ENCODE data around the gene ADAMTSL2.

ADAMTSL2 gene

DNA sequence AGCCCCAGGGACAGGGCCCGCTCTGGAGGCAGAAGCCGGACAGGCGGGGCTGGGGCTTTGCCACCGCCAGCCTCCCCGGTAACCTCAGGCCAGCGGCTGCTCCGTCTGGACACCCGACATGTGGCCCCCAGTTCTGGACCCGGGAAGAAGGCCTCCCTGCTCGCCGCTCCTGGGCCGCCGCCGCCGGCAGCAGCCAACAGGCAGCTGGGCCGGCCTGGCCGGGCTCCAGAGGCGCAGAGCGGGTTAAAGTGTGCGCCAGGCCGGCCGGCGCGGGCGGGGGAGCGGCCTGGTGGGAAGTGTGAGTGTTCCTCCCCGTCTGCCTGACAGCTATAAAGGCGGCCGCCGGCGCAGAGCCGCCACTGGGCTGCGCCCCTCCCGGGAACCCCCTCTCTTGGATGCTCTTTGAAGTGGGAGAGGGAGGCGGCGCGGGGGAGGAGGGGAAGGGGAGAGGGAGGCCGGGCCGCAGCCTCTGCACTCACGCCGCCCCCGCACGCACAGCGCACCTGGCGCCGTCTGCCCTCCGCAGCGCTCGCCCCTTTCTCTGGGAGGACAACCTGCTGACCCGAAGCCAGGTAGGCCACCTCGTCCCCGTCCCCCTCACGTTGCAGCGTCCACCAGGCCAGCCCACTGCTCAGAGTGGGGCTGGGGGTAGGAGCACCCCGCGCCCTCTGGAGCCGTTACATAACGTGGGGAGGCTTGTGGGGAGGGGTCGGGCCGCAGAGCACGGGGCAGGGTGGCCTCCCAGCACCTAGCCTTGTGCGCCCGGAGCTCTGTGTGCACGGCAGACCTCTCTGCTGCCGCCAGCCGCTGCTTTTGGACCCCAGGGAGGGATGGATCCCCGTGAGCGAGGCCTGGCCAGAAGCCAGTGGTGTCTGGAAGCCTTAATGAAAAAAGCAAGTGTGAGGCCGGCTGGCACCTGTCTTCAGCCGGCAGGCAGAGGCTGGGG is at the start of gene ADAMTSL2:
Gene ADAMTSL2 (plus strand): TSS at position 359 of the 946 bp plus-strand sequence. CDS start 2,009 bp downstream, outside the sequence.
- no peak for DNase-seq

DNA sequence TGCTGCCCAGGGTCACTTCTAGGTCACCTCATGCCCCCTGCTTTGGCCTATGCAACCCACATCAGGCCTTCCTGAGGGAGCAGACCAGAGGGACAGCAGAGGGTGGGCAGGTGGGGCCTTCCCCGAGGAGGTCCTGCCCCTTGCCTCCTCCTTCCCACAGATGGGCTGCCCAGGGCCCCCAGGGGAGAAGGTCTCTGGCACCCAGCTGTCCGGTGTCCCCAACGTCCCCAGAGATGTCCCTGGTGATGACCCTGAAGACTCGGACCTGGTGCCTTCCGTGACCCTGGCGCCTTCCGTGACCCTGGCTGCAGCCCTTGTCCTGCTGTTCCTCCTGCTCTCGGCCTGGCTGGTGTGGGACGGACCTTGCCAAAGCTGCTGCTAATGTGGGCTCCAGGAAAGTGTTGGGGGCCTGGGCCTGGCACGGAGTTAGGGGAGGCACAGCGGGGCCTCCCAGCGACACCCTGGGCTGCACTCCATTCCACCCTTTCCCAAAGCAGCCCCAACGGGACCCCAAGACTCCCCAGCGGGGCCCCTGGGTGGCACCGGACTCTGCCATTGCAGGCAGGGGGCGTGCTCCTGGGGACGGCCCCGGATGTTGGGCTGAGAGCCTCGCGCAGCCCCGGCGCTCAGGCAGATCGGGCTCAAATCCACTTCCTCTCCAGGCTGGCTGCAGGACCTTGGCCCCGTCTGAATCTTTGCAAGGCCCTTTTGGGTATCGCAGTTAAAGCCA is 48.8 kb upstream of the ADAMTSL2 start:
- no peak for DNase-seq

DNA sequence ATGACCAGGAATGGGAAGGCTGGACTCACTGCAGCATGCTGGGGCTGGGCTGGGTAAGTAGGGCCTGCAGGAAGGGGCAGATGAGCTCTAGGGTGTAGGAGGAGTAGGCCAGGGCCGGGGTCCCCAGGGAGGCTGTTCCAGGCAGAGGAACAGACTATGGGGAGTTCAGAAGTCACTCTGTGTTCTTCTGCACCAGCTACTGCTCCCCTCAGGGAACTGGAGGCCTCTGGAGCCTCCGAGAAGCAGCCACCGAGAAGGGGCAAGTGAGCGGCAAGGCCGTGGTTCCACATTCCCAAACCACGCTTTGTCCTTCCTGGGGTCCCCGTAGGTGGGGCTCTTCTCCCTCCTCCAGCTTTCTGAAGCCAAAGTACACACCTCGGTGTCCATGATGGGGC is 47.2 kb upstream of the ADAMTSL2 start:
- no peak for DNase-seq

DNA sequence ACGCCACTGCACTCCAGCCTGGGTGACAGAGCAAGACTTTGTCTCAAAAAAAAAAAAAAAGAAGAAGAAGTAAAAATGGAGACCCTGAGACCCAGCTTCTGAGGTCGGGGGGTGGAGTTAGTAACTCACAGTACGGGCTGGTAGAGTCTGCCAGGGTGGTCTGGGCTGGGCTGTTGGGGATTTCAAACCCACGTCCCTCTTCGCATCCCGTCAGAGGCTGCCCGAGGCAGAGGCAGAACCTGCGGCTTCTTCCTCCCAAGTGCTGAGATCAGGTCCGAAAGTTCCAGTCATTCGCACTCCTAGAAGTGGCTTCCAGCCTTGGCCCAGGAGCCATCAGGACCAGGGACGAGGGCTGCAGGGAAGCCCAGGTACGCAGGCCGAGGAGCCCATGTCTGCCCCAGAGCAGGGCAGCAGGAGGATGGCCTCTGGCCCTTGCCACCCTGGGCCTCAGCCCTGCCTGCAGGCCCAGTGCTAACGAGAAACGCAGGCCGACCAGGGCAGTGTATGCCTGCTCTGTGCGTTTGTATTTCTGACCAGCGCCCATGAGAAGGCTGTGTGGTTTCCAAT is 45.7 kb upstream of the ADAMTSL2 start:
- DNase-seq = no peak

DNA sequence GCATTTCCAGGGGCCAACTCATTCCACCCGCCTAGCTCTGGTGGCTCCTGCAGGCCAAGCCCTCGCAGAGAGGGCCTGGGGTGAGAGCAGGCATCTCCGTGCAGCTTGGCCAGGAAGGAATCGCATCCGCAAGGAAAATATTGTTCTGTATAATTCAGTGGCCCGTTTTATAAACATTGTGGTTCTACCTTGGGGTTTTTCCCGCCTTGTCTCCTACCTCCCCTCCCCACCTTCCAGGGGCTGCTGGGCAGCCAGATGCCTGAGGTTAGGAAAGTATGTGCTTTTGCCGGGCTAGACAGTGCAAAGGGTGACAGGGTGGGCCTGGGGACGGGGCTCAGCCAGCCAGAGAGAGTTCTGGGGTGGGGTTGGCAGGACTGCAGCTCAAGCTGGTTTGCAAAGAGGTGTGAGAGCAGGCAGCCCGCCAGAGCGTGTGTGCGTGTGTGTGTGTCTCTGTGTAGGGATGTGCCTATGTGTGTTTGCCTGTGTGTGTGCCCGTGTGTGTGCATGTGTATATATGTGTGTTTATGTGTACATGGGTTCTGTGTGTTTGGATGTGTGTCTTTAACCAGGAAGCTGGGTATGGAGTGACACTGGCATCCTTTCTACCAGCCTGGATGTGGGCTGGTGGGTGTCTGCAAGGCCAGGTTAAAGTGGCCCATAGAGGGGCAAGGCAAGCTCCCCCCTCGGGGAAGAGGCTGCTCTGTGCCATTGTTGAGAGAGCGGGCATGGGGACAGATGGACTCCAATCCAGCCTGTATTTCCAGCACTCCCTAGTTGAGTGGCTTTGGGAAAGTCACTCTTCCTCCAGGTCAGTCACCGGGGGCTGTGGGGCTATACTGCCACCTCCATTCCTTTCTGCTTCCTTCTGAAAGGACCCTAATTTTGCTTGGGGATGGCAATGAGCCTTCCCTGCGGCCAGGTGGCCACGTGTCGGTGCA is 45.0 kb upstream of the ADAMTSL2 start:
- no peak for DNase-seq

DNA sequence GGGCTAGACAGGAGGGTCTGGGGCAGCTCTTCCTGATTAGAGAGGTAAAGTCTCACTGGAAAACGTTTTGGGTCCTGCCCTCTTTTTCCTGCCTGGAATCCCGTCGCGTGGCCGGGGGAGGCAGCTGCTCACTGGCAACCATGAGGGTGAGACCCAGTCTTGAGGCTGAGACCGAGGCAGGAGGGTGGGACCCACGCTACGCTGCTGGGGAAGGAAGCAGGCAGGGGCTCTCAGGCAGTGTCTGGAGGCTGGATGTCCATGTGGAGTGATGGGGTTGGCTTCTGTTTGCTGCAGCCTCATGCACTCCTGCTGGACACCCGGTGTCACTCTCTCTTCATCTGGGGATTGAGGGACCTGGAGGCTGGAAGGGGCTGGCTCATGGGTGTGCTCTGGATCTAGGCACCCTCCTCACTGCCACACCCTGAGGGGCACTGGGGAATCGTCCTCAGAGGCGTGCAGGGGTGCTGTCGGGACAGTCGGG is 44.3 kb upstream of the ADAMTSL2 start:
- DNase-seq = no peak

DNA sequence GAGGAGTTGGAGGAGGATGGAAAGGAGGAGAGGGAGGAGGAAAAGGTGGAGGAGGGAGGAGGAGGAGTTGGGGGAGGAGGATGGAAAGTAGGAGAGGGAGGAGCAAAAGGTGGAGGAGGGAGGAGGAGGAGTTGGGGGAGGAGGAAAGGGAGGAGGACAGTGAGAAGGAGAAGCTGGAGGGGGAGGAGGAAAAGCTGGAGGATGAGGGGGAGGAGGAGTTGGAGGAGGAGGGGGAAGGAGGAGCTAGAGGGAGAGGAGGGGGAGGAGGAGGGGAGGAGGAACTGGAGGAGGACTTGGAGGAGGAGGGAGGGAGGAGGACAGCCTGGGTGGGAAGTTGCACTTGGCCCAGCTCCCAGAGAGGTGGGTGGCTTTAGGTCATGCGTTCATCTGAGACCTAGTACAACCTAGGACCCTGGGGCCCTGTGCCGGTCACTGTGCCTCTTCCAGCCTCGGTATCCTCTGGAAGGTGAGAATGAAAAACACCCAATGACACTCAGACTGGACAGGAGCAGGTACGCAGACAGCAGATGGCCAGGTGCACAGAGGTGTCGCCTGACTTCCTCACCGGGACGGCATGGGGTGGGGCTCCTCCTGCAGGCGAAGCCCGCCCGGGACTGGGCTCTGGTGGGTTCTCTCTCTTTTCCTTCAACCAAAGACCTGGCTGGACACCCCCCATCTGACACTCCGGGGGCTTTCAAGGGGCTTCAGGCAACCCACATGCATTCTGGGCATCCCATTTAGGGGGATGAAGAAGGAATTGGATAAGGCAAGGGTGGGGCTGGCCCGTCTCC is 43.4 kb upstream of the ADAMTSL2 start:
- no peak for DNase-seq

DNA sequence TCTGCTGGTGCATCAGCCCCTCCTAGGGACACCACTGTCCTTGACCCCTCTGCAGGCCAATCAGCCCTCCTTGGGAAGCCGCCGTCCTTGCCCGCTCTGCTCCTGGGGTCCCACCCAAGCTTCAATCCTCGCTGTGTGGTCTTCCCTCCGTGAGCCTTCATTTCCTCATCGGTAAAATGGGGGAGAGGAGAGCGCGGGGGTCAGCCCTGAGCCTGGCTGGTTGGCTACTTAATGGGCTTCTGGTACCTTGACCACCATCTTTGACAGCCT is 42.9 kb upstream of the ADAMTSL2 start:
- no peak for DNase-seq

DNA sequence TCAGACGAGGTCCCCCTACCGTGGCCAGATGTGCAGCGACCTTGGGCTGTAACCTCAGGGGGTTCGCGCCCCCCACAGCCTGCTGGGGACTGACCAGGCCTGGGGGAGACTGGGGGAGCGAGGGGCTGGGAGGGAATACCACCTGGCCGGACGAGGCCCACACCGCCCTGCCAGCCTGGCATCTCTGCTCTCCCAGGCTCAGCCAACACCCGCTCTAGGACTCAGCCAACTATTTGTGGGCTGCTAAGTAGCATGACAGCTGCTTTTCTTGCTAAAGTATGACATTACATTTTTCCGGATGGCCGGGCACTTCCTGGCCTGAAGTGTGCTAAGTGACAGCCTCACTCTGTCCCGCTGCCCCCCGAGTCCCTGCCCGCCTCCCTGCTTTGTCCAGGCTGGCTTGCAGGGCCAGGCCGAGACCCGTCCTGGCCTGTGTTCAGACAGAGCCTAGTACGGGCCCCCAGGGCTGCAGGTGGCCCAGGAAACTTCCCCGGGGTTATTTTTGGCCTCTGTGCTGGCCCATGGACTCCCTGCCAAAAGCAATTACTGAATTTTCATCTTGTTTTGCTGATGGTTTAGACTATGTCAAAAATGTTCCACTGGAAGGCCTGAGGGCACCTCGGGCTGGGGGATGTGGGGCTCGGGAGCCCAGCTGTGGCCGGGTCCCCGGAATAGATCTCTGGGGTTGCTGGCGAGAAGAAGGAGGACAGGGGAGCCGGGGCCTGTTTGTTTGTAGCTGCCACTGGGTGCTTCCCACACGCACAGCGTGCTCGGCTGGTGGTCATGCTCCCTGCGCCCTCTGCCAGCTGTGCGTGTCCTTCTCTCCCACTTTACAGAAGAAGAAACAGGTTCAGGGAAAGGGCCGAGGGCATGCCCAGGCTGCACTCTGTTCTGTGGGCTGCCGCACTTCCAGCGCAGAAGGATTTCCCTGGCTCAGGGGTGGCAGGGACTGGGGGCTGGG is 42.2 kb upstream of the ADAMTSL2 start:
- no peak for DNase-seq

DNA sequence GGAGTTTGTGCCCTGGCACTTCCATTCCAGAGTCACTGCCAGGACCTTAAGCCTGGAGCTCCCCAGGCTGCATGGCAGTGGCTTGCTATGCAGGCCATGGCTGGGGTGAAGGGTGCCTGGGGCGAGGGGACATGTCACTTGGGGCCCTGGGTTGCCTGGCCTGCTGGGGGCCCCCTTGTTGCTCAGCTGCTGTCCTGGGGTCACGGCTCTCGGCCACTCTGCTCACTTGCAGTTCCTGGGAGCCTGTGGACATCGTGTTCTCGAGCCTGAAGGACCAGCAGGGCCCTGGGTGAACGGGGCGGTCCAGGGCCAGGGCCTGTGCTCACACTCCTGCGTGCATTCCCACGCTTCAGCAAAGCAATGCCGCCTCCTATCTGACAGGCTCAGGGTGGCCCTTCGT is 41.1 kb upstream of the ADAMTSL2 start:
- no peak for DNase-seq

DNA sequence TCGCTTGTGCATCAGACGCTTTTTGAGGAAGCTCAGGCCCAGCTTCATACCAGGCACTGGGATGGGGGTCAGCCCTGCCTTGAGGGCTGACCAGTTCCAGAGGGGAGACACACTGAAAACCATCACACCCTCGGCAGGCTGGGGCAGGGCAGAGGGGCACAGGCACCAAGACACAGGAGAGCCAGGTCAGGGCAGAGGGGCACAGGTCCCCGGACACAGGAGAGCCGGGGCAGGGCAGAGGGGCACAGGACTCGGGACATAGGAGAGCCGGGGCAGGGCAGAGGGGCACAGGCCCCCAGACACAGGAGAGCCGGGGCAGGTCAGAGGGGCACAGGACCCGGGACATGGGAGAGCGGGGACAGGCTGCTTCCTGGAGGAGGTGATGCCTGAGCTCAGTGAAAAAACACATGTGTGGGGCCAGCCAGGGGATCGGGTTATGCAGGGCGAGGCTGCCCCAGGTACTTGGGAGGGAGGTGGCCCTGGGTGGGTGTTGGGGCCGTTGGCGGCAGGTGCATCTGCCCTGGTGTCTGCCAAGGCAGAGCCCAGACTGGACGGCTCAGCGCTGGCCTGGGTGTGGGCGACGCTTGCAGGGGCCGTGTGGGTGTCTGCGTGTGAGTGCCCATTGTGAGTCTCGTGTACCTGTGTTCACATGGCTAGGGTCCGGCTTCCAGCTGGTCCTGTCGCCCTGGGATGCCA is 40.5 kb upstream of the ADAMTSL2 start:
- DNase-seq = no peak

DNA sequence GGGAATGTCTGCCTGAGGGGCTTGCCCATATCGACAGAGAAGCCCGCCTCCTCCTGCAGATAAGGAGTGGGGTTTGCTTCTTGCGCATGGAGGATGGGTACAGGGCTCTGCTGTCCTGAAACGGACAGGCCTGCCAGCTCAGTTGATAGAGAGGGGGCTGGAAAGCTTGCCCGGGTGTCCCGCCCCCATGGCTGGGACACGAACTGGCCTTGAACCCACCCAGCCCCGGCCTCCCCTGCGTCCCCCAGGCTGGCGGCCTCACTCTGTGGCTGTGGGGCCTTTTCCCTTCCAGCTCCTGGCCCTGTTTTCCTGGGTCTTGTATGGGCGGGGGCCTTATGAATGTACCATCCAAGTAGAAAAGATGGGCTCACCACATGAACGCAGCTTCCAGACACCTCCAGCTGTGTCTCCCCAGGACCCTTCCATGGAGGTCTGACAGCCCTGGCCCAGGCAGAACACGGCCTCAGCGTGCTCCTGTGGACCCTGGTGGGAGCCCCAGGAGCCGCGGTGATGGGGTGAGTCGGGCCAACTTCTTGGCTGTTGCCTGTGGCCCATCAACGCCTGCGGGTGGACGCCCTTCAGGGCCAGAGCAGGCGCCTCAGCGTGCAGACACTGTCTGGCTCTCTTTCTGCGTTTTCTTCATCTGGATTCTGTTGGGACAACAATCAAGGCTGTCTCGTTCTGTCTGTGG is 39.7 kb upstream of the ADAMTSL2 start:
- DNase-seq = no peak

DNA sequence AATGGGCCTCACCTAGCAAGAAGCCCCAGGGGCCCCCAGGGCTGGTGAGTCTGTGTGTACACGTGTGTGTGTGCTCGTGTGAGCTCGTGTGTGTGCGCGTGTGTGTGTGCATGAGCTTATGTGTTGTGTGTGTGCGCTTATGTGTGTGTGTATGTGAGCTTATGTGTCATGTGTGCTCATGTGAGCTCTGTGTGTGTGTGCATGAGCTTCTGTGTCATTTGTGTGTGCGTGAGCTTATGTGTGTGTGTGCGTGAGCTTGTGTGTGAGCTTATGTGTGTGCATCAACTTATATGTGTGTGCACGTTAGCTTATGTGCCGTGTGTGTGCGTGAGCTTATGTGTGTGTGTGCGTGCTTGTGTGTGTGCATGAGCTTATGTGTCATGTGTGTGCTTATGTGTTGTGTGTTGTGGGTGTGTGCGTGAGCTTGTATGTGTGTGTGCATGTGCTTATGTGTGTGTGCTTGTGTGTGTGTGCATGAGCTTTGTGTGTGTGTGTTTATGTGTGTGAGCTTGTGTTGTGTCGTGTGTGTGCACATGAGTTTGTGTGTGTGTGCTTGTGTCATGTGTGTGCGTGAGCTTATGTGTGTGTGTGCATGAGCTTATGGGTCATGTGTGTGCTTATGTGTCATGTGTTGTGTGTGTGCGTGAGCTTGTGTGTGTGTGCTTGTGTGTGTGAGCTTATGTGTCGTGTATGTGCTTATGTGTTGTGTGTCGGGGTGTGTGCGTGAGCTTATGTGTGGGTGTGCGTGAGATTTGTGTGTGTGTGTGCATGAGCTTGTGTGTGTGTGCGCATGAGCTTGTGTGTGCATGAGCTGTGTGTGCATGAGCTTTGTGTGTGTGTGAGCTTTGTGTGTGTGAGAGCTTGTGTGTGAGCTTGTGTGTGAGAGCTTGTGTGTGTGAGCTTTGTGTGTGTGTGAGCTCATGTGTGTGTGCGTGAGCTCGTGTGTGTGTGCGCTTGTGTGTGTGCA is 38.9 kb upstream of the ADAMTSL2 start:
- no peak for DNase-seq

DNA sequence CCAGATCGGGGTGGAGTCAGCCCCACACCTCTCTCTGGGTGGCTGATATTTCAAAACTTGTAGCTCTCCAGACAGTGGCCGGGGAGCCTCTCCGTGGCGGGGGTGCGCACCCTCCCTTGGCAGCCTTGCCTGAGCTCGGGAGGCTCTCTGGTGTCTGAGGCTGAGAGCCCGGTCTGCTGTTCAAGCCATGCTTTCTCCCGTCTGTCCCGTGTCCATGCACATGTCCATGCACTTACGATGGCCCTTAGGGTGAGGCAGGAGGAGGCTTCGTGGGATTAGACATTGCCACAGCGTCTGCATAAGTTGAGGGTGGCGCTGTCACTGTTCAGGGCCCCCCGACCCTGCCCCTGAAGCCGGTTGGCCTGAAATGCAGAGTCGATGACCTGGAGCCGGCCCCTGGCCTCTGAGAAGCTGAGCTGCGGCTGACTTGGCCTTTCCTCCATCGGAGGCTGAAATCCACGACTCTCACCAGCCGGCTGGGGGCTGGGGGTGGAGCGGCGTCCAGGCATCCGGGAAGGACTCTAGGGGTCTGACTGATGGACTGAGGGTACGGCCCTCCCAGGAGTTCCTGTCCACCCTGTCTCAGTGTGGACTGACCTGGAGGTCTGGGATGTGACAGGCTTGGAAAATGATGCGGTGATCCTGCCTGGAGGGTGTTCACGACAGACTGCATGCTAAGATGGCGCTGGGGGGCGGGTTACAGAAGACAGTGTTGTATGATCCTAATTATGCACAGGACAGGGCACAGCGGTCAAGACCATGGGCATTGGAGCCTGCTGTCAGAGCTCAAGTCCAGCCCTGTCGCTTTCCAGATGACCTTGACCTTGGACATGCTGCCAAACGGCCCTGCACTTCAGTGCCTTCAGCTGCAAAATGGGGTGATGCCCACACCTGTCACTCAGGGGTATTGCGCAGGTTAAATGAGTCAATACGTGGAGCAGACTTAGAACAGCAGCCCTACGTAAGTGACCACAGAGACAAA is 37.4 kb upstream of the ADAMTSL2 start:
- no peak for DNase-seq

DNA sequence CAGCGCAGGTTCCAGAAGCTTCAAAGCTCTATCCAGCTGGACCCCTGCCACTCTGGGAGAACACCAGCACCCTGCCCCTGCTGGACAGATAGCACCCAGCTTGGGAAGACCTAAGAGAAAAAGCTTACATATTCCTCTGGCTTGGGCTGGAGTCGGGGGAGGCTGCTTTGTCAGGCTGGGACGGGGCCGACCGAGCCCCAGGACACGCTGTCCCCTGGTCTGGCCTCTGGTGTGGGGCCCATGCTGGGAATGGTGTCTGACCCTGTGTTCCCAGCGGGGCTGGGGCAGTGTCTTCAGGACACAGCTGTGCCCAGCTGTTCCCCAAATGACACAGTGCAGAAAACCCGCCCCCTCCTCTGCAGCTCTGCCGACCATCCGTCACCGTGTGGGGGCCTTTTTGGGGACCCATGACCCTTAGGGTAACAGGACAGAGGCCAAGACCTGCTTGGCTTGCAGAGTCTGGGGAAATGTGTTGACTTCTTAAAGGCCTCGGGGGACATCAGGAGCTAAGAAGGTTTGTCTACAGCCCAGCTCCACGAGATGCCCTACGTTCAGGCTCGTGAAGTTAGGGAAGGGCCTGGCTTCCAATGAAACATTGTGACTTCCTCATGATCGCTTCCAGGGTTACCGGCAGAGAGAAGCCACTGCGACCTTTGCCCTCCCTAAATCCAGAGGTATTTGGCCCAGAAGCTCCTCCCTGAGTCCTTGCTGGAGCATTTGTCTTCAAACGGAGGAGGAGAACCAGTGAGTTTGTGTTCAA is 35.2 kb upstream of the ADAMTSL2 start:
- no peak for DNase-seq

DNA sequence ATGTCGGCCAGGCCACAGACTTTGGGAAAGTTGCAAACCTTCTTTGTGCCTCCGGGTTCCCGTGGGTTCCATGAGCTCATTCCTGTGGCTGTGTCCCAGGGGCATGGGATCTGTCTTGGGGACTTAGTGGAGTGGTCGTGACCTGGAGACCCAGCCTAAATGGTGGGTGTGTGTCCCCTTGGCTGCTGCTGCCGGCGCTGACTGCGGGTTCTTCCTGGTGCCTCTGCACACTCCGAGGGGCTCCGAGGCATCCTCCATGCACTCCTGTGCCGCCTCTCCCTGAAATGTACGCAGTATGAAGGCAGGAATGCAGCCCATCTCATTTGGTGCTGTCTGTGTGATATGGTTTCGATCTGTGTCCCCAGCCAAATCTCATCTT is 34.6 kb upstream of the ADAMTSL2 start:
- DNase-seq = no peak

Data from NCI-H1048 (cell line).